ENCODE results near the gene SLC48A1.

SLC48A1 gene

DNA sequence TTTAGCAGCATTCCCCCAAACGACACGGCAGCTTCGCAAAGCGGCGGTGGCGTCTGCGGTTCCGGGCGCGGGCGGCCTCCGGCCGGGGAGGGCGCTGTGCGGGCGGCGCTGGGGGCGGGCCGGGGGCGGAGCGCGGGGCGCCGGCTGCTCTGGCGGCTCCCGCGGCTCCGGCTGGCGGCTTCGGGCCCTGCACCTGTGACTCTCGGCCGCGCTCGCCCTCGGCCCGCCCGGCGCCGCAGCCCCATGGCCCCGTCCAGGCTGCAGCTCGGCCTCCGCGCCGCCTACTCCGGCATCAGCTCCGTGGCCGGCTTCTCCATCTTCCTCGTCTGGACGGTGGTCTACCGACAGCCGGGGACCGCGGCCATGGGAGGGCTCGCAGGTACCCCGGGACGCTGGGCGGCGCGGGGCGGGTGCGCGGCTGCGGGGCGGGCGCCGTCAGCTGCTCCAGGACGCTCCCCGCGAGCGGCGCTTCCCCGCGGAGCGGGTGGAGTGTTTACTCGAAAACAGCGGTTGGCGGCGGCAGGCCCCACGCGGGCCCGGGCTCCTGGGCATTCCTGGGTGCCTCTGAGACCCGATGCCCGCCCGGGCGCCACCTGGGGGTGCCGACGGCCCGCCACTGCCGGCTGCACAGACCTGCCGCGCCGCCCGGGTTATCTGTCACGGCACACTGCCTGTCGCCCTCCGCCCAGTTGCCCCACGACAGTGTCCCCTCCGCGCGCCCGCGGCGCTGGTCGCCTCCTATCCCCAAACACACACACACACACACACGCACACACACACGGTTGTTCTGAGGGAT lies at the start of gene SLC48A1:
SLC48A1 (plus strand) TSS at position 177 of the 796 bp plus-strand sequence; CDS start at position 244, 67 bp downstream.
- DNase-seq: peak; percentile 76

GRCh38 chr12:47725091-47725772 lies 47.8 kb upstream of the SLC48A1 start, which contains the start of gene ENDOU:
ENDOU (minus strand) TSS chr12:47725490; CDS start chr12:47725413, 77 bp downstream.
- no peak for DNase-seq

GRCh38 chr12:47725893-47726292 lies 47.1 kb upstream of the SLC48A1 start:
- no peak for DNase-seq

DNA sequence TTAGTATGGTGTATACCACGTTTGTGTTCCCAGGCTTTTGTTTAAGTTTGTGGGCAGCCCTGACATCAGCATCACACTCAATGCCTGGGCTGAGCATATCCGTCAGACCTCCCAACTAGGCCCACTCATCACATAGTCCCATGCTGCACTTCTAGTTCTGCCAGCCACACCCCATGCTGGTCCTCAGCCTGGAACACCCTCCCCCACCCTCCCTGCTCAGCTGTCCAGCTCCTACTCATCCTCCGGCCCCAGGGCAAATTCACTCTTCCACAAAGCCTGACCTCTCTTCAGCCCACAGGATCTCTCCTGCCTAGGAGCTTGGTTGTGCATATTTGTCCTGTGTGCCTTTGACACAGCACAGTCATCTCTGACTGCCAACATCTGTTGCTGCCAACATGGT lies 43.8 kb upstream of the SLC48A1 start:
- no peak for DNase-seq

GRCh38 chr12:47730341-47730744 lies 42.7 kb upstream of the SLC48A1 start:
- no peak for DNase-seq

- no peak for DNase-seq
Observed at GRCh38 chr12:47731723-47732122, 41.3 kb upstream of the SLC48A1 start.

DNA sequence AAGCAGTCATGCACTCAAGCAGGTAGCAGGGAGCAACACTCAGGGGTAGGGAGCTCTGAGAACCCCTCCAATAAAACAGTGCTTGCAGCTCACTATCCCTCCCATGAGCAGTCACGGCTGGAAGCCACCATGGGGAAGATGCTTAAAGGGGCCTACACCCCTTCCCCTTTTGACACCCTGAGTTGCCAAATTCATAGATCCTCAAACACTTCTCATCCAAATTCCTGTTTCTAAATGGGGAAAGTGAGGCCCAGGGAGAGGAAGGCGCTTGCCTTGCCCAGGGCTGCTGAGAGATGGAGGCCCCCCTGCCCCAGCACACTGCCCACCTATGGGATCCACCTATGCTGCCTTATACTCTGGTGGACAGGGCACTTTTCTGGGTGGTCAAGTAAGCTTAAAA lies 40.5 kb upstream of the SLC48A1 start:
- no peak for DNase-seq

- no peak for DNase-seq
Observed at GRCh38 chr12:47733142-47733541, 39.9 kb upstream of the SLC48A1 start.

DNA sequence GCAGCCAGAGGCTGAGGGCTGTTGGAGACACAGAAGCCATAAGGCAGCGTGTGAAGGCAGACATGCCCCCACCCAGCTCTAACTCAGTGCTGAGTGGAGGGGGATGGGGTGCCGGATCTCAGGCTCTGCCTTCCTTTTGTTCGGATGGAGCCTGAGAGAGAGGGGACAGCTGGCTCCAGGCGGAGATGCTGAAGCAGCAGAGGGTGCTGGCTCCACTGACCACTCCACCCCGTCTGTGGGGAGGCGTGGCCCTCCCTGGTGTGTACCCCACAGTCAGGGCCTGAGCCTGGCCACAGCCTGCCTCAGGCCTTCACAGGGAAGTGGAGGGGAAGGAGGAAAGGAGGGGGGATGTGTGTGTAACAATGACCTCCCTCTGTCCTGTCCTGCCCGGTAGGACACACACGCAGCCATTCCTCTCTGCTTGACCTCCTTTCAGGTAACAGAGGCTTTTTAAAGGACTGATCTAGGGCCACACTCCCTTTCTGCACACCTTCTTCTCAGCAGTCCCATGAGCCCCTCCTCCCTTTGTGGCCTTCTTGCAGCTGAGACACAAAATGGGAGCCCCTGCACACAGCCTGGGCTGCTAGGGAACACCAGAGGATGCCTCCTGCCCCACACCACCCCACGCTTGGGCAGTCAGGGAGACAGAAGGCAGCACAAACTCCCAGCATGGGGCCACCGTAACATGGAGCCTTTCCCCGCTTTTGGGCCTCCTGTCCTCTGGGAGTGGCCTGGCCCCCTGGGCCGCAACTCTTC lies 38.1 kb upstream of the SLC48A1 start:
- DNase-seq: no peak

DNA sequence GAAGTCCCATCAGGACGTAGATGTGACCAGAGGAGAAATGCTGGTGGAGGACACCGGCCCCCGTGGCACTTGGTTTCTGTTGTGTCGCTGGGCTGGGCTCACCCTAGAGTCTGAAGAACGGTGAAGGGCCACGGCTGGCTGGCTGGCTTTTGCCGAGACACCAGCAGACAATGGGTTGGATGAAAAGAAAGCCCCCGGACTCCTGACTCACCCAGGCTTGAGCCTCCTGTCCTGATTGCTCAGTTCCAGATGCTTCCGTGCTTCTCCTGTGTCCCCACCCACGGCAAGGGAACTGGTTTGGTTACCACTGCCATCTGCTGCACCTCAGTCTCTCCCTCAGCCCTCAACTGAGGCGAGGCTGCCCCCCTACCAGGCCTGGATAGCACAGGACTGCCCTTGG lies 37.4 kb upstream of the SLC48A1 start:
- DNase-seq: no peak

- no peak for DNase-seq
Observed at GRCh38 chr12:47736216-47736615, 36.8 kb upstream of the SLC48A1 start.

- DNase-seq: no peak
Observed at GRCh38 chr12:47736877-47737676, 36.0 kb upstream of the SLC48A1 start.

DNA sequence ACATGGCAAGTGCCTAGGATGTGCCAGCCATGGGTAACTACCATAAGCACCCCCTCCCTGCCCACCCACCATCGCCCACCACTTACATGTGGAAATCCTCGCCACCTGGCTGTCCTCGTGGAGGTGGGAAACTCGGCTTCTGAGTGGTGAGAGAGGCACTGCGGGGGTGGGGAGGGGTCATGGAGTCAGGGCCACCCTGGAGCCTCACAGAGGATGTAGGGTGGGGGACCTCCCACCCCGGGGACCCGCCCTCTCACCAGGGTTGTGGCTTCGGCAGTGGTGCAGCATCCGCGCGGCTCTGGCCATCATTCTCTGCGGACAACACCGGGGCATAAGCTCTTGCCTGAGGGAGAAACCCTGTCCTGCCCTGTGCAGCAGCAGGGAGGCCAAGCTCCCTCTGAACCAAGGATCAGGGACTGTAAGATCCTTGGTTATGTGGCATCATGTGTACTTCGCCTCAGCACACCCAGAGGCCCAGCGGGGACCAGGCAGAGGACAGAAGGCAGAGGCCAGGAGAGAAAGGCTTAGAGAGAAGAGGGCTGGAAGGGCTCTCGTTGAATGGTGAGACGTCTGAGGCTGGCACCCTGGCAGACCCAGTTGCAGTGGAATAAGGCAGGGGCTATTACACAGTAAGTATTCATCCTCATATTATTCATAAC lies 35.0 kb upstream of the SLC48A1 start:
- DNase-seq: no peak

DNA sequence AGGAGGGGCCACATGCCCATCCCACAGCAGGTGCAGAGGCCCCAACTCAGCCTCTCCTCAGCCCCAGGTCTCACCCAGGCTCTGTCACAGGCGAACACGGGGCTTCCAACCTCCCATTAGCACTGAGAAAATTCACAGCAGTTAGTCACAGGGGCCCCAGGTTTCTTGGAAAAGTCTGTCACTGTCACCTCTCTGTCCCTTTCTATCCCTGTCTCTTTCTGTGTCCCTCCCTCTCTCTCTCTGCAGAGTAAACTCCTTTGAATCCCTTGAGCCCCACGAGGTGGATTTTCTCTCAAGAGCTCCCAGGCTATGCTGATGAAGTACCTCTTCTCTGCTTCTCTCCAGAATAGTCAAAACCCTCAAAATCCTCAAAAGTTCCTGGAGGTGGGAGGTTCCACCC lies 33.7 kb upstream of the SLC48A1 start:
- DNase-seq: no peak

DNA sequence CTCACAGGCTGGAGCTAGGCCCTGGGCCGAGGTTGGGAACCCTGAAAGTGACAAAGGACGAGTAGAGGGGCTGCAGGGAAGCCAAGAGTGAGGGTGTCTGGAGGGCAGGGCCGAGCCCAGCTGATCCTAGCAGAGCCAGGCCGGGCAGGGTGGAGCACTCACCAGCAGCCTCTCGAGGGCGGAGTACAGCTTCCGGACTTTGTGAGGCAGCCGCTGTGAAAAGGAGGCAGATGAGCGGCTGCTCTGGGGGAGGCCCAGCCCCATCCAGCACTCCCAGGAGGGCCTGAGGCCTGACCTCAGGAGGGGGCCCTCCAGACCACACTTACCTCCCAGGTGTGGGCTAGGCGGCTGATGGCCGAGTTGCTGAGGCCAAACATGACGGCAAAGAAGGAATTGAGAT lies 33.1 kb upstream of the SLC48A1 start:
- DNase-seq: no peak

DNA sequence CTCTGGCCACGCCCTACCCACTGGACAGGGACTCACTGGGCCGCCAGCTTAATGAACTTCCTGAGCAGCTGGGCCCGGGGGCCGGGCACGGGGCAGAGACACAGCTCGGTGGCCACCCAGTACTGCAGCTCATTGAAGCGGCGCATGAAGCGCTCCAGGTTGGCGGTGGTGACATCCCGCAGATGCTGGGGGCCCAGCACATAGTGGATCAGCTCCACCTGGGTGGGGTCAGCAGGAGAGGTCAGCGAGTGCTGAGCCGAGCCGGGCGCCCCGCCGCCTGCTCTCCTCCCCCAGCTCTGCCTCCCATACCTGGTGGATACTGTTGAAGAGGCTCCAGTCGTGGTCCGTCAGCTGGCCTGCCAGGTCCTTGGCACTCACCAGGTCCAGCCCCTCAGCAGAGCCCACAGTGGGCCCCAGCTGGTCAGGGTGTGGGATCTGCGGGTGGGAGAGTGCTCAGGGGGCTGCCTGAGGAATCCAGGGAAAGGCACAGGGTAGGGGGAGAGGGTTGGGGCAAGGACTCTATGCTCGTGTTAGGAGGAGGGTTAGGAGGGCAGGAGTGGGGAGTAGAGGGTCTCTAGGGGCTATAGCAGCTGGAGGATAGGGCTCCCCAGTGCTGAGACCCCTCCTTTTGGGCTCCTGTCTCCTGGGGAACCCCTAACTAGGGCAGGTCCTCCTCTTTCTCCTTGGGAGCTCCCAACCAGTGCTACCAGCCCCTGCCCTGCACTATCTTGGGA lies 32.3 kb upstream of the SLC48A1 start:
- no peak for DNase-seq

DNA sequence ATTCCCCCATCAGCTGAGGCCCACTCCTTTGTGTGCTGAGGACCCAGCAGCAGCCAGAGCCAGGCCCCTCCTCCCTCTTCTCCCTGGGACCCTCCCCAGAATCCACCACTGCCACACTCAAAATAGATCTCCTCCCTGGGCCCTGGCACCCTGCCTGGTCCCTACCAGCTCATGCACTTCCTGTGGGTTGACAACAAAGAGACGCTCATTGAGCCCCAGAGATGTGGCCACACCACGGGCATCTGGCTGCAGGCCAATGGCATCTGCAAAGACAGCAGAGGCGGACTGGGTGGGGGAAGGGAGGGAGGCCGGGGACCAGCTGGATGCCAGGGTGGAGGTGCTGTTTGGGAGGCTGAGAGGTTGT lies 31.7 kb upstream of the SLC48A1 start:
- DNase-seq: peak; percentile 81

GRCh38 chr12:47742253-47742825 lies 30.7 kb upstream of the SLC48A1 start:
- peak; percentile 77 for DNase-seq

DNA sequence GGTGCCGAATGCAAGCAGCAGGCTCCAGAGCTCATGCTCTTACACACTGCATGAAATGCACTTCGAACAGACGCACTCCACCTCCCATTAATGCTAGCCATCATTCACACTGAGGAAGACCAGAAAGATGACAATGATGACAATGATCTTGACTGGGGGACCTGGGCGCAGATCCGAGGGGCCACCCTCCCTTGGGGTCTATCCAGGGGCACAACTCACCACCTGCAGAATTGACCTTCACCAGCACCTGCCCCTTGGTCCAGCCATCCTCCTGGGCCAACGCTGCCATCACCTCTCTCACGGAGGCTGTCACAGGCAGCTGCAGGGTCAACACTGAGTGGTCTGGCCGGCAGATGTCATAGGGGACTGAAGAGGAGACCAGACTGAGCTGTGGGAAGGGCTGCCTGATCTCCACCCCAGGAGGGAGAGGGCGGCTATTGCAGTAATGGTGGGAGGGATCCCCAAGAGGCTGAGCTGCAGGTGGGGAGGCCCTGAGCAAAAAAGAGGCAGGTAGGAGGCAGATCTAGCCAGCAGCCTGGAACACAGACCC lies 29.7 kb upstream of the SLC48A1 start:
- DNase-seq: no peak

- peak; percentile 73 for DNase-seq
Observed at GRCh38 chr12:47744005-47744651, 28.9 kb upstream of the SLC48A1 start.

All from CD4-positive, alpha-beta T cell treated with Interleukin-10 for 1 hour (primary cell).